Measurements from ENCODE around the gene NUP214.

DNA sequence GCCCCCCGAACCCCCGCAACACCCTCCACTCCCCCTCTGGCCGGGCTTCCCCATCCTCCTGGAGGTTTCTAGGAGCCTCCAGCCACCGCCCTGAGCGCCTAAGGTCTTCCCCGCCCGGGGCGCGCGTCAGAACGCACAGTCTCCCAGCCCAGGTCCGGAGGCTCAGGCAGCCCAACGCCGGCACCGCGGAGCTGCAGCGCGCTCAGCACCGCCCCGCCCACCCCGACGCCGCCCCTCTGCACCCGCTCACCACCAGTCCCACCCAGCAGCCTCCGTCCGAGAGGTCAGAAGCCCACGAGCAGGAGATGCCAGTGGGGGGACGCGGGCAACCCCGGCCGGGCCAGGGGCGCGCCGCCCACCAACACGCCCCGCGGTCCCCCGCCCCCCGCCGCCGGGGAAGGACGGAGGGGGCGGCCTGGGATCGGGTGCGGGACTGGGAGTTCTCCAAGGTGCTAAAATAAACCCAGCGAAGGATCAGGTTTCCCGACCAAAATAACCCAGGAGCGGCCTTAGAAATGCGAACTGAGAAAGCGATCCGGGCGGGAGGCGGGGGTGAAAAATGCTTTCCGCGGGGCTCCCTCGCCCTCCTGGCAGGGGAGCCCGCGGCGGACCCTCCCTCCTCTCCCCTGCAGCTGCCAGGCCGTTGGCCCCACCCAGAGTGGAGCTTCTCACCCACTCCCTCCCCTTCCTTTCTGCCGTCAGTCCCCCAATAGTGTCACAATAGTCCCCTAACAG lies 157.5 kb downstream of the NUP214 start:
- TF ChIP-seq CTCF (IDR thresholded peaks at IDR 0.05; ENCODE audit: control extremely low read depth in 1 of 3, insufficient read depth in 1 of 3, low read depth in 1 of 3, low read length in 3 of 3) (no peak), SIN3A (conservative IDR thresholded peaks at IDR 0.05 in 1 of 2, IDR thresholded peaks at IDR 0.05 in 1 of 2; ENCODE audit: low read depth in 1 of 2, low read length in 2 of 2) (peak; percentile 45 to 62; a peak in 1 of 4 replicates), HDAC6 (IDR thresholded peaks at IDR 0.05; ENCODE audit: low read depth, low read length) (no peak), EP300 (IDR thresholded peaks at IDR 0.05; ENCODE audit: borderline replicate concordance in 1 of 2, low read depth in 2 of 2, low read length in 2 of 2) (no peak), EZH2 (IDR thresholded peaks at IDR 0.05; ENCODE audit: low read depth, low read length, severe bottlenecking) (no peak), MAX (IDR thresholded peaks at IDR 0.05) (no peak), SP1 (IDR thresholded peaks at IDR 0.05; ENCODE audit: low read depth, low read length) (no peak), NRF1 (IDR thresholded peaks at IDR 0.05; ENCODE audit: low read depth, low read length) (no peak), RNF2 (IDR thresholded peaks at IDR 0.05; ENCODE audit: borderline replicate concordance, low read depth, low read length, missing control alignments, poor library complexity, severe bottlenecking) (no peak), SUZ12 (IDR thresholded peaks at IDR 0.05; ENCODE audit: low read length) (no peak)

All from H1 (cell line).